Activated naive CD4-positive, alpha-beta T cell treated with anti-CD3 and anti-CD28 coated beads, Interleukin-2, amount 10 ng/mL, durations not matched to agents 7 days and 5 days (primary cell): ENCODE measurements around the gene TBCD.

ENCODE experiments used
- CTCF ChIA-PET: fragments of 350-600 bp; sonication (Branson Sonifier 250); formaldehyde crosslinking; loops from one replicate; lab custom pipeline; 2021; ENCODE audit warnings: antibody characterized with exemption; lab: Charles Lee
- DNase-seq: peaks from one replicate; pipeline ENCODE4 v3.0.0-alpha.2; 2020
- H3K27ac Mint-ChIP-seq: one replicate; pipeline ENCODE4 v1.8.0; 2021; ENCODE audit warnings: mild to moderate bottlenecking, moderate library complexity, mixed read lengths
- H3K27me3 Mint-ChIP-seq: one replicate; pipeline ENCODE4 v1.8.0; 2021; ENCODE audit warnings: mild to moderate bottlenecking, mixed read lengths
- H3K36me3 Mint-ChIP-seq: one replicate; pipeline ENCODE4 v1.8.0; 2021; ENCODE audit warnings: mixed read lengths
- H3K4me1 Mint-ChIP-seq: one replicate; pipeline ENCODE4 v1.8.0; 2021; ENCODE audit warnings: mixed read lengths
- H3K4me3 Mint-ChIP-seq: one replicate; pipeline ENCODE4 v1.8.0; 2021; ENCODE audit warnings: mild to moderate bottlenecking, moderate library complexity, mixed read lengths
- H3K9me3 Mint-ChIP-seq: one replicate; pipeline ENCODE4 v1.8.0; 2021; ENCODE audit warnings: mixed read lengths

Gene TBCD

DNA sequence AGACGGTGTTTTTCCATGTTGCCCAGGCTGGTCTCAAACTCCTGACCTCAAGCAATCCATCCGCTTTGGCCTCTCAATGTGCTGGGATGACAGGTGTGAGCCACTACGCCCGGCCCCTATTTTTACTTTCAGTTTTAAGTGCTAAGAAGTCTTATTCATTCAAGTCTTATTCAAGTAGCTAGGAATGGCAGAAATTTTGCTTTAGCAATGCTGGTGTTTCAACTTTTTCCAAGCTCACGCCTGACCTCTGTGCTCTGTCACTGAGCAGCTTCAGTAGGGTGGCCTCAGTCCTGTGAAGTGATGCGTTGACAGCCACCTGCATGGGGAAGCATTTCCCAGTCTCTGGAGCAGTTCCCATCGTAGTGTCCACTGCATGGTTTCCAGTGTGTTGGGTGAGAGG lies 75.1 kb downstream of the TBCD start:
- Mint-ChIP-seq H3K4me1 (peaks cover 5% of the 10 kb centered on the region), H3K9me3 (peaks cover 10% of the 10 kb centered on the region), H3K4me3 (no peak overlapping the region), H3K27ac (peak overlapping the region; percentile 33), H3K36me3 (peaks cover 30% of the 10 kb centered on the region), H3K27me3 (no peaks in the 10 kb centered on the region)
- CTCF ChIA-PET, result interaction anchor here (1.5 kb wide), 1 partner anchor 10 kb away, joined by 3 read pairs; no protein-coding TSS in a partner anchor
- DNase-seq, result no peak

- Mint-ChIP-seq H3K9me3 (peaks cover 10% of the 10 kb centered on the region), H3K4me1 (peaks cover 5% of the 10 kb centered on the region), H3K27me3 (no peaks in the 10 kb centered on the region), H3K27ac (no peak overlapping the region), H3K4me3 (no peak overlapping the region), H3K36me3 (peaks cover 30% of the 10 kb centered on the region)
- CTCF ChIA-PET, result no interaction called here
- DNase-seq, result no peak
Observed at GRCh38 chr17:82828875-82829487, 77.1 kb downstream of the TBCD start.

GRCh38 chr17:82830249-82830661 lies 78.4 kb downstream of the TBCD start:
- no peak for DNase-seq
- H3K4me3 Mint-ChIP-seq, result no peak overlapping the region
- H3K36me3 Mint-ChIP-seq, result peaks cover 30% of the 10 kb centered on the region
- H3K27me3 Mint-ChIP-seq, result no peaks in the 10 kb centered on the region
- H3K27ac Mint-ChIP-seq, result no peak overlapping the region
- CTCF ChIA-PET, result interaction anchor here (0.7 kb wide), 1 partner anchor 32 kb away, joined by 3 read pairs; no protein-coding TSS in a partner anchor
- H3K4me1 Mint-ChIP-seq, result peaks cover 5% of the 10 kb centered on the region
- peaks cover 10% of the 10 kb centered on the region for H3K9me3 Mint-ChIP-seq

GRCh38 chr17:82831041-82831817 lies 79.4 kb downstream of the TBCD start:
- CTCF ChIA-PET, result no interaction called here
- peak overlapping the region; percentile 24 for H3K27ac Mint-ChIP-seq
- H3K4me1 Mint-ChIP-seq, result peaks cover 5% of the 10 kb centered on the region
- H3K4me3 Mint-ChIP-seq, result no peak overlapping the region
- DNase-seq, result no peak
- peaks cover 10% of the 10 kb centered on the region for H3K9me3 Mint-ChIP-seq
- H3K36me3 Mint-ChIP-seq, result peaks cover 31% of the 10 kb centered on the region
- no peaks in the 10 kb centered on the region for H3K27me3 Mint-ChIP-seq

DNA sequence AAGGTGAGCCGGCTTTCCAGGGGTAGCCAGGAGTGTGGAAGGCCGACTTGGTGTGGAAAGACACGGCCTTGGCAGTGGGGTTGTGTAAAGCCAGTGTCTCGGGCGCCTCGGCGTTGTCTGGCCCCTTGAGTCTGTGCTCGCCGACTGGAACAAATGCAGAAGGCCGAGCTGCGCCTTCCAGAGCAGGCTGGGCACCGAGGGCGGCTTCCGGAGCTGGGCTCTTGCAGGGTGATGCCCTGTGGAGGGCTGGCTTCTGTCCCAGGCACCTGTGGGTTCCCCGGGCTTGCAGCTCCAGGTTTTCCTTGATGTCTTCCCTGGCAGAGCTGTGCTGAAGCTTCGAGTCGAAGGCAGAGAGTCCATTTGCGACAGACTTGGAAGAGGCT lies 79.9 kb downstream of the TBCD start:
- H3K36me3 Mint-ChIP-seq, result peaks cover 31% of the 10 kb centered on the region
- DNase-seq, result no peak
- CTCF ChIA-PET, result no interaction called here

GRCh38 chr17:82832411-82832810 lies 80.5 kb downstream of the TBCD start:
- Mint-ChIP-seq H3K27me3 (no peaks in the 10 kb centered on the region), H3K27ac (peak overlapping the region; percentile 69), H3K4me1 (peaks cover 4% of the 10 kb centered on the region), H3K9me3 (peaks cover 10% of the 10 kb centered on the region), H3K36me3 (peaks cover 26% of the 10 kb centered on the region), H3K4me3 (no peak overlapping the region)
- no peak for DNase-seq
- CTCF ChIA-PET, result no interaction called here

More for the DNA sequence above, 79.9 kb downstream of the TBCD start:
- Mint-ChIP-seq H3K27me3 (no peaks in the 10 kb centered on the region), H3K9me3 (peaks cover 10% of the 10 kb centered on the region), H3K4me1 (peaks cover 6% of the 10 kb centered on the region), H3K27ac (peak overlapping the region; percentile 24), H3K4me3 (no peak overlapping the region)

GRCh38 chr17:82832881-82833475 lies 81.1 kb downstream of the TBCD start:
- Mint-ChIP-seq H3K27me3 (no peaks in the 10 kb centered on the region), H3K36me3 (peaks cover 20% of the 10 kb centered on the region), H3K4me3 (no peak overlapping the region), H3K9me3 (peaks cover 6% of the 10 kb centered on the region), H3K27ac (peak overlapping the region; percentile 69), H3K4me1 (peaks cover 4% of the 10 kb centered on the region)
- CTCF ChIA-PET, result no interaction called here
- DNase-seq, result no peak

GRCh38 chr17:82835122-82835521 lies 83.3 kb downstream of the TBCD start:
- Mint-ChIP-seq H3K27ac (no peak overlapping the region), H3K27me3 (no peaks in the 10 kb centered on the region), H3K36me3 (peaks cover 7% of the 10 kb centered on the region), H3K4me3 (no peak overlapping the region), H3K9me3 (no peaks in the 10 kb centered on the region), H3K4me1 (peaks cover 4% of the 10 kb centered on the region)
- DNase-seq, result no peak
- CTCF ChIA-PET, result no interaction called here

DNA sequence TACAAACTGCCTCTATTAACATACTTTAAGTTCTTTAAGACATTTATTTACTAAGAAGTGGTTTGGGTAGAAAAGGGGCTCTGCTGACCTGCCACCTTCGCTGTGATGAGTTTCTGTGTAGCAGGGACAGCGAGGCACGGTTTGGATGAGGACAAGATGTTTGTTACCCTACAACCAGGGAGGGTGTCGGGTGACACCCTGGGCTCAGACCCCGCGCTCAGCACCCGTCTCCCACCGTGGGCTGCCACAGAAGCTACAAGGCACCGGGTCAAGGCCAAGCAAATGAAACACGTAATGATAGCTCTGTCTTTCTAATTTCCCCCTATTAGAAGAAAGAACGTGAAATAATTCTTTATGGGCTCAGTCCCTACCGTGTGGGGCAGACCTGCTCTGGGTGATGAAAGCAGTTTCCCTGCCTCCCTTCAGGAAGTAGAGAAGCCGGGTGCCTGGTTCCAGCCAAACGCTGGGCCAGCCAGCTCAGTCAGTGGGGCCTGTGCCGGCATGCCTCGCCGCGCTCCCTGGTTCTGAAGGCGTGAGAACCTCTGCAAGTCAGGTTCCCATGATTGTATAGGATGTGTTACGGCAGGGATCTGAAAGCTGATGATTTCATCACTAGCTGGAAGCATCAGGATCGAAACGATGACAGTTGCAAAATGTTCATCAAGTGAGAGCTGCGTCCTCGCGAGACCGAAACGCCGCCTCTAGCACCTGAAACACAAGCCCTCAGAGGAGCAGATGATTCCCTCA lies 84.1 kb downstream of the TBCD start:
- H3K27me3 Mint-ChIP-seq, result no peaks in the 10 kb centered on the region
- H3K36me3 Mint-ChIP-seq, result peaks cover 6% of the 10 kb centered on the region
- no peak for DNase-seq
- H3K4me3 Mint-ChIP-seq, result no peak overlapping the region
- H3K9me3 Mint-ChIP-seq, result no peaks in the 10 kb centered on the region
- CTCF ChIA-PET, result interaction anchor here (1.5 kb wide), 1 partner anchor 9 kb away, joined by 3 read pairs; no protein-coding TSS in a partner anchor
- H3K4me1 Mint-ChIP-seq, result peaks cover 4% of the 10 kb centered on the region
- H3K27ac Mint-ChIP-seq, result no peak overlapping the region

GRCh38 chr17:82836823-82837357 lies 85.0 kb downstream of the TBCD start:
- Mint-ChIP-seq H3K4me3 (no peak overlapping the region), H3K9me3 (no peaks in the 10 kb centered on the region), H3K27ac (no peak overlapping the region), H3K27me3 (no peaks in the 10 kb centered on the region), H3K36me3 (peaks cover 6% of the 10 kb centered on the region), H3K4me1 (peaks cover 4% of the 10 kb centered on the region)
- DNase-seq, result no peak
- CTCF ChIA-PET, result interaction anchor here (1.2 to 1.5 kb wide), 2 partner anchors 10 to 81 kb away, joined by 3 read pairs; no protein-coding TSS in a partner anchor

- Mint-ChIP-seq H3K27me3 (no peaks in the 10 kb centered on the region), H3K27ac (no peak overlapping the region), H3K9me3 (no peaks in the 10 kb centered on the region), H3K4me1 (peaks cover 4% of the 10 kb centered on the region), H3K4me3 (no peak overlapping the region), H3K36me3 (peaks cover 6% of the 10 kb centered on the region)
- no peak for DNase-seq
- CTCF ChIA-PET, result interaction anchor here (0.6 to 1.5 kb wide), 3 partner anchors 11 to 1637 kb away, joined by 3 read pairs; no protein-coding TSS in a partner anchor
Observed at GRCh38 chr17:82837586-82838320, 85.9 kb downstream of the TBCD start.

GRCh38 chr17:82838386-82839063 lies 86.7 kb downstream of the TBCD start:
- H3K36me3 Mint-ChIP-seq, result peaks cover 3% of the 10 kb centered on the region
- H3K4me3 Mint-ChIP-seq, result no peak overlapping the region
- CTCF ChIA-PET, result interaction anchor here (1.0 to 1.2 kb wide), 2 partner anchors 15 to 57 kb away, joined by 3 to 4 read pairs; no protein-coding TSS in a partner anchor
- no peaks in the 10 kb centered on the region for H3K9me3 Mint-ChIP-seq
- H3K4me1 Mint-ChIP-seq, result peaks cover 4% of the 10 kb centered on the region
- H3K27me3 Mint-ChIP-seq, result no peaks in the 10 kb centered on the region
- H3K27ac Mint-ChIP-seq, result no peak overlapping the region
- DNase-seq, result no peak
